Measurements from ENCODE around the gene TMEM250. TPM values are rescaled to one million over a fixed set of nuclear protein-coding genes. Genes with fewer than 3 reads are reported as not detected.
A peak's percentile ranks its signal among the peaks of the same experiment; 100 is the strongest.

TMEM250 gene, protein sequence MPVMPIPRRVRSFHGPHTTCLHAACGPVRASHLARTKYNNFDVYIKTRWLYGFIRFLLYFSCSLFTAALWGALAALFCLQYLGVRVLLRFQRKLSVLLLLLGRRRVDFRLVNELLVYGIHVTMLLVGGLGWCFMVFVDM
- 10 to 100 TPM; 27.2 to 28.7 TPM for total RNA-seq

DNA sequence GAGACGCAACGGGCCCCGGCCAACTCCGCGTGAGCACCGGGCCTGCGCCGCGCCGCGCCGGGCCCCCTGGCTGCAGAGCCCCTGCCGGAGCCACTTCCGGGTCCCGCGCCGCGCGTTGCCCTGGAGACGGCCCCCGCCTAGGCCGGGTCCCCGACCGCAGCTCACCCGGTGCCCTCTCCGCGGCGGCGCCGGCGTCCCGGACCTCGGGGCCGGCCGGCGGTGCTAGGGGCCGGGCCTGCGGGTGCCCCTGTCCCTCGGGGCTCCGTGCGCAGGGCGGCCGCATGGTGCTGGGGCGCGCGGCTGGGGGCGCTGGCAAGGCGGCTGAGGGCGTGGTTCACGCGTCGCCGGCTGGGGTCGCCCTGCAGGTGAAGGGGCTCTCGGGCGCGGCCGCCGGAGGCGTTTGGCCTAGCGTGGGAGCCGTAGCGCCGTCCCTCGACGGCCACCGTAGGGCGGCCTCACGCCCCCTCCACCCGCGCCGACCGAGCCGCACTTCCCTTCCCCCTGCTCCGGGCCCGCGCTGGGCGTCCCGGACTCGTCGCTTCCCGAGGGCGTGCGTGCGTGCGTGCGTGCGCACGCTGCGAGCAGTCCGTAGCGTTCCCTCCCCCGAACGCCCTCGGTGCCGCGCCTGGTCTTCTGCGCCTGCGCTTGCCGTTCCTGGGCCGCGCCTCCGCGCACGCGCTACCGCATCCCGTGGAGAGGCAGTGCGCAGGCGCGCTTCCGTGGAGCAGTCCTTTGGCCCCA, at the start of gene TMEM250:
TMEM250 (minus strand) TSS at position 556 of the 741 bp plus-strand sequence. CDS start 1,975 bp downstream, outside the sequence.
- Mint-ChIP-seq H3K27me3 (no peaks in the 10 kb centered on the region), H3K27ac (peak within 1 kb of the TSS; percentile 90)

GRCh38 chr9:136163248-136163850, 44.7 kb upstream of the TMEM250 start:
- H3K27me3 Mint-ChIP-seq = no peaks in the 10 kb centered on the region
- peaks cover 2% of the 10 kb centered on the region for H3K9me3 Mint-ChIP-seq
- H3K4me3 Mint-ChIP-seq = no peak overlapping the region
- no peak overlapping the region for H3K27ac Mint-ChIP-seq
- no peak for DNase-seq
- no peaks in the 10 kb centered on the region for H3K4me1 Mint-ChIP-seq
- H3K36me3 Mint-ChIP-seq = no peaks in the 10 kb centered on the region

More for the DNA sequence above, at the start of gene TMEM250:
- Mint-ChIP-seq H3K9me3 (no peaks in the 10 kb centered on the region), H3K4me1 (peaks cover 11% of the 10 kb centered on the region), H3K36me3 (peaks cover 3% of the 10 kb centered on the region), H3K4me3 (peak within 1 kb of the TSS; percentile 86)
- DNase-seq = peak; percentile 98

GRCh38 chr9:136160995-136161610, 42.4 kb upstream of the TMEM250 start:
- DNase-seq = no peak
- no peaks in the 10 kb centered on the region for H3K27me3 Mint-ChIP-seq
- no peaks in the 10 kb centered on the region for H3K36me3 Mint-ChIP-seq
- no peak overlapping the region for H3K27ac Mint-ChIP-seq
- H3K4me3 Mint-ChIP-seq = no peak overlapping the region
- peaks cover 2% of the 10 kb centered on the region for H3K9me3 Mint-ChIP-seq
- H3K4me1 Mint-ChIP-seq = no peaks in the 10 kb centered on the region

DNA sequence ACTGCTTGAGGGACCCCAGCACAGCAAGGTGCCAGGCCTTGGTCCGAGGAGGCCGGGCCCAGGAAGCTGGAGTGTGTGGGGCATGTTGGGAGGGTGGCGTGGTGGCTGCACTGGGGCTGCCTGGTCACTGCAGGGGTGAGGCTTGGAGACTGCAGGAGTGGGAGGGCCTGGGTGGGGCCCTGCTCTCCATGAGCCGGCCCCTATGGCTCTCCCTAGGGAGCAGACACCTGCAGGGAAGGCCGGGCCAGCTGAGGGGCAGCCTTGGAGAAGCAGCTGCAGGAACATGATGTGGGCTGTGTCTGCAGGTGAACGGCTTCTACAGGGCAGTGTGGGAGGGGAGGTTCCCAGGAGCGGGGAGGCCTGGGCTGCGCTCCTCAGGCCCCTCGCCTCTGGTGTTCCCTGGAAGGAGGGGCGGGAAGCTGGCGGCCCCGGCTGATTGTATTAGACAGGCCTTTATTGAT, 41.7 kb upstream of the TMEM250 start:
- no peaks in the 10 kb centered on the region for H3K36me3 Mint-ChIP-seq
- no peak overlapping the region for H3K4me3 Mint-ChIP-seq
- peaks cover 2% of the 10 kb centered on the region for H3K9me3 Mint-ChIP-seq
- H3K4me1 Mint-ChIP-seq = no peaks in the 10 kb centered on the region
- no peak for DNase-seq
- peaks cover 3% of the 10 kb centered on the region for H3K27me3 Mint-ChIP-seq
- no peak overlapping the region for H3K27ac Mint-ChIP-seq

GRCh38 chr9:136159851-136160250, 41.2 kb upstream of the TMEM250 start:
- Mint-ChIP-seq H3K4me3 (no peak overlapping the region), H3K36me3 (no peaks in the 10 kb centered on the region), H3K27me3 (peaks cover 8% of the 10 kb centered on the region), H3K9me3 (peaks cover 2% of the 10 kb centered on the region), H3K27ac (no peak overlapping the region), H3K4me1 (no peaks in the 10 kb centered on the region)
- DNase-seq = no peak

DNA sequence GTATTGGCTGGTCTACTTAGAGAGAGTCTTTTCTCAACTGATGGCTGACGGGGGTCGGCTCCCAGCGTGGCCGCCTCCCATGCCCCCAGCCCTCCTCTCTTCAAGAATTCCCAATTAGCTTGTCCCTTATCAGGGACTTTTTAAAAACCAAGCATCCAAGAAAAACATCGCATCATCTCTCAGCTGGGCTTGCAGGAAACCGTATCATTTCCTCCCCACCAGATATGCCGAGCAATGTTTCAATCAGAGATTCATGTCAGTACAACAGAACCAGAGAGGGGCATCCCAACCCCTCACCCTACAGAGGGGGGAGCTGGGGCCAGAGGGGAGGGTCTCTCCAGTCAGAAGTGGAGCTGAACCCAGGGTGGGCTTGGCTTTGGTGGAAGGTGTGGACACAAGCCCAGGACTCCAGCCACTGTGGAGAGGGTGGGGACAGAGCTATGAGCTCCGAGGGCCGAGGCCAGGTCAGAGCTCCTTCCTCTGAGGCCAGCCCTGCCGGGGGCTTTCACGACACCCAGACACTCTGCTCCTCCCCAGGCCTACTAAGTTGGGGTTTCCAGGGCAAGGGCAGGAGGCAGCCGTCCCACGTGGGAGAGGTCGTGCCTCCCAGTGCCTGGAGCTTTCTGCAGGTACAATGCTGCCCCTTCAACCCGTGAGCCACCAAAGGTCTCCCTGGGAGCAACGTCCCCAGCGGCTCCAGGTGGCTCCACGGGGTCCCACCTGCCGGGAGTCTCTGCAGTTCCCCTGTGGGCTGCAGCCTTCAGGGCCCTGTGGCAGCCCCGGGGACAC, 39.0 kb upstream of the TMEM250 start:
- Mint-ChIP-seq H3K9me3 (no peaks in the 10 kb centered on the region), H3K27ac (no peak overlapping the region), H3K4me3 (no peak overlapping the region), H3K27me3 (peaks cover 8% of the 10 kb centered on the region), H3K36me3 (no peaks in the 10 kb centered on the region), H3K4me1 (no peaks in the 10 kb centered on the region)
- no peak for DNase-seq

DNA sequence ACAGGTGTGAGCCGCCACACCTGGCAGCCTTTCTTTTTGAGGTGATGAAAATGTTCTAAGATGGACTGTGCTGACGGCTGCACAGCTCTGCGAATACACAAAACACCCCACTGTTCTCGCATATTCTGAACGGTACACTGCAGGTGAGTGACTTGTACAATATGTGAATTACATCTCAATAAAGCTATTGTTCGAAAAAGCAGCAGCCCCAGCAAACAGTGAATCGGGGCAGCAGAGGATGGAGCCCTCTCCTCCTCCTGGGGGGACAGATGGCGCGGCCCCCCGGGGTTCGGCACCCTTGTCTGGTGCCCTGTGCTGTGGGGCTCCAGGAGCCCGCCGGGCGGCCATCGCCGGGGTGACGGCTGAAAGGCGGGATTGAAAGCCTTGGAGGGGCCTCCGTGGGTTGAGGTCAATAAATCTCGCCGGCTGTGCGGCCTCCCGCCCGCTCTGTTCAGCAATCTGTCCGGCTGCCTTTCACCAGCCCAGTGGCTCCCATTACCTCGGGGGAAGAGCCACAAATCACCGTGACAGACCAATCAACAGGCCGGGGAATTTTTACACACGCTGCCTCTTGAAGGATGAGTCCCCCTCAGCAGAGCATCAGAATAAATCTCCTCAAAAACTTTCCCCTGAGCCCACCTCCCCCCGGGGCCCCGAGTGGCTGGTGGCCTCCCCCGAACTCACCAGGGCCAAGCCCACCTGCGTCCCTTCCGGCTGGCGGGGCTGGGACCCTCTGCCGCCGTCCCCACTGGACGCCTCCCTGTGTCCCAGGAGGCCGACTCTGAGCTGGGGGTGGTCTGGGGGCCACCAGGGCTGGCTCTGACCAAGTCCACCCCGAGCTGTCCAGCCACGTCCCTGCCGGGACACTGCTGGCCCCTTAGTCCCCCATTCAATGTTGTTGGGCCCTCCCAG, 37.8 kb upstream of the TMEM250 start:
- no peak for DNase-seq
- Mint-ChIP-seq H3K27me3 (peaks cover 8% of the 10 kb centered on the region), H3K9me3 (no peaks in the 10 kb centered on the region), H3K36me3 (no peaks in the 10 kb centered on the region), H3K4me1 (no peaks in the 10 kb centered on the region), H3K27ac (no peak overlapping the region), H3K4me3 (no peak overlapping the region)

GRCh38 chr9:136155576-136155975, 36.9 kb upstream of the TMEM250 start:
- H3K9me3 Mint-ChIP-seq = no peaks in the 10 kb centered on the region
- H3K4me3 Mint-ChIP-seq = no peak overlapping the region
- no peaks in the 10 kb centered on the region for H3K4me1 Mint-ChIP-seq
- no peaks in the 10 kb centered on the region for H3K36me3 Mint-ChIP-seq
- no peak overlapping the region for H3K27ac Mint-ChIP-seq
- no peak for DNase-seq
- peaks cover 8% of the 10 kb centered on the region for H3K27me3 Mint-ChIP-seq

DNA sequence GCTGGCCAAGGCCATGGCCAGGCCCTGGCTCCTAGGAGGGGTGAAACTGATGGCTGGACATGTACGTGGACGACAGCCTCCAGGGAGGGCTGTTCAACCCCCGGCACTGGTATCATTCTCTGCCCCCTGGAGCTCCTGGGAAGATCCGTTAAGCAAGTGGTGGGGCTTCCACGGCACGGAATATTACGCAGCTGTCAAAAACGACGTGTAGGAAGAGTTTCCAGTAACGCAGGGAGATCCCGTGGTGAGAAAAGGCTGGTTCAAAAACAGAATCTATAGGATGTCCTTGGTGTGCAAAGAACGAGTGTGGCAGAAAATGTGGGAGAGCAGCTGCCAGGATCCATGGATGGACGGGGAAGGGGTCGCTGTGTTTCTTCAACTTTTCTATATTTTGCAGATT, 36.3 kb upstream of the TMEM250 start:
- Mint-ChIP-seq H3K4me3 (no peak overlapping the region), H3K4me1 (no peaks in the 10 kb centered on the region), H3K9me3 (no peaks in the 10 kb centered on the region), H3K27me3 (peaks cover 8% of the 10 kb centered on the region), H3K27ac (no peak overlapping the region), H3K36me3 (no peaks in the 10 kb centered on the region)
- DNase-seq = no peak

- Mint-ChIP-seq H3K36me3 (no peaks in the 10 kb centered on the region), H3K9me3 (no peaks in the 10 kb centered on the region)
Measured at GRCh38 chr9:136153381-136154065, 34.8 kb upstream of the TMEM250 start.

DNA sequence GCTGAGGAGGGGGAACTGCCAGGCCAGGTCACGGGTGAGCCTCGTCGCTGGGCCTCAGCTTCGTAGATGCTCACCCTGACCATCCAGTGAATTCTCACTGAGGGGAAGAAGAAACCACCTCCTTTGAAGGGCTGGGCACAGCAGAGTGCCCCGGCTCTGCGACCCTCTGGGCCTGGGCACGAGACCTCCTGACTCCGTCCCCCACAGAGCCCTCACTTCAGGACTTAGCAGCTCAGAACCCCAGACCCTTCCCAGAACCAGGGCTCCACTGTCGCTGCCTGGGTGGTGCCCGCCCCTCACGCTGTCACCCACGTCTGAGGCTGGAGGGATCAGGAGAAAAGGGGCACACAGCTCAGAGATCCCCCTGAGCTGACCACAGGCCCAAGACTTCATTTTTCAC, 34.3 kb upstream of the TMEM250 start:
- Mint-ChIP-seq H3K27ac (no peak overlapping the region), H3K27me3 (peaks cover 8% of the 10 kb centered on the region), H3K4me3 (no peak overlapping the region), H3K36me3 (no peaks in the 10 kb centered on the region), H3K4me1 (no peaks in the 10 kb centered on the region), H3K9me3 (no peaks in the 10 kb centered on the region)
- DNase-seq = no peak

More at GRCh38 chr9:136153381-136154065, 34.8 kb upstream of the TMEM250 start:
- Mint-ChIP-seq H3K4me3 (no peak overlapping the region), H3K4me1 (no peaks in the 10 kb centered on the region), H3K27me3 (peaks cover 8% of the 10 kb centered on the region), H3K27ac (no peak overlapping the region)
- DNase-seq = no peak

- H3K27me3 Mint-ChIP-seq = peaks cover 8% of the 10 kb centered on the region
- no peak for DNase-seq
- no peak overlapping the region for H3K27ac Mint-ChIP-seq
- no peaks in the 10 kb centered on the region for H3K36me3 Mint-ChIP-seq
- H3K9me3 Mint-ChIP-seq = no peaks in the 10 kb centered on the region
- no peak overlapping the region for H3K4me3 Mint-ChIP-seq
- H3K4me1 Mint-ChIP-seq = no peaks in the 10 kb centered on the region
Measured at GRCh38 chr9:136152543-136152866, 33.8 kb upstream of the TMEM250 start.

DNA sequence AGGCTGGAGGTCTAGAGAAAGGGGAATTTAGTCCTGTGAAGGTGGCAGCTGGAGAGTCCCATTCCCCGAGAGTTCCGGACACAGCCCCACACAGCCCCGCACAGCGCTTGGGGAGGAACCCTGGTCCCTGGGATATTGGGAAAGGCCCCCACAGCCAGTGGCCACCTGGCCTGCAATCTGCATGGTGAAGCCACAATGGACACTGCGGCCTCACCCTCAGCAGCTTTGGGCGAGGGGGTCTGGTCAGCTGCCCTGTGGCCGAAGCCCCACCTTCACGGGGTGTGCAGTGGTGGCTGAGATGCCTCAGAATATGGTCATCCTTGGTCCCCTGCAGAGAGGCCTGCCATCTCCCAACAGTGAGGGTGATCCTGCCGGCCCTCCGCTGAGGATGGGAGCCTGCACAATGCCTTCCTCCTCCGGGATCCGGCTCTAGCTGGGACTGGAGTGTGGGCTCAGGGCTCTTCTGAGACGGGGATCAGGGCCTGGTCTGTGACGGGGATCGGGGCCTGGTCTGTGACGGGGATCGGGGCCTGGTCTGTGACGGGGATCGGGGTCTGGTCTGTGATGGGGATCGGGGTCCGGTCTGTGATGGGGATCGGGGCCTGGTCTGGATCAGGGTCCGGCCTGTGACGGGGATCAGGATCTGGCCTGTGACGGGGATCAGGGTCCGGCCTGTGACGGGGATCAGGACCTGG, 33.3 kb upstream of the TMEM250 start:
- H3K27ac Mint-ChIP-seq = no peak overlapping the region
- peaks cover 8% of the 10 kb centered on the region for H3K27me3 Mint-ChIP-seq
- no peak overlapping the region for H3K4me3 Mint-ChIP-seq
- no peak for DNase-seq
- no peaks in the 10 kb centered on the region for H3K9me3 Mint-ChIP-seq
- H3K4me1 Mint-ChIP-seq = no peaks in the 10 kb centered on the region
- H3K36me3 Mint-ChIP-seq = no peaks in the 10 kb centered on the region
